ENCODE measurements around the gene AQP2.

Gene AQP2

GRCh38 chr12:49967042-49967776, 16.7 kb downstream of the AQP2 start:
- peak; percentile 92 for TF ChIP-seq CTCF (IDR thresholded peaks at IDR 0.05; ENCODE audit: control insufficient read depth, insufficient read depth, low read depth, low read length, missing control alignments)
- H3K4me3 ChIP-seq (ENCODE audit: control insufficient read depth, low read depth, low read length), result peak overlapping the region; percentile 32
- DNase-seq (ENCODE audit: low read depth), result peak; percentile 27

GRCh38 chr12:49967777-49968250, 17.3 kb downstream of the AQP2 start:
- no peak for TF ChIP-seq CTCF (IDR thresholded peaks at IDR 0.05; ENCODE audit: control insufficient read depth, insufficient read depth, low read depth, low read length, missing control alignments)
- no peak for DNase-seq (ENCODE audit: low read depth)
- H3K4me3 ChIP-seq (ENCODE audit: control insufficient read depth, low read depth, low read length), result peak overlapping the region; percentile 32

- DNase-seq (ENCODE audit: low read depth), result no peak
- no peak overlapping the region for H3K4me3 ChIP-seq (ENCODE audit: control insufficient read depth, low read depth, low read length)
- TF ChIP-seq CTCF (IDR thresholded peaks at IDR 0.05; ENCODE audit: control insufficient read depth, insufficient read depth, low read depth, low read length, missing control alignments), result no peak
Observed at GRCh38 chr12:49968471-49968870, 17.9 kb downstream of the AQP2 start.

- no peak for TF ChIP-seq CTCF (IDR thresholded peaks at IDR 0.05; ENCODE audit: control insufficient read depth, insufficient read depth, low read depth, low read length, missing control alignments)
- DNase-seq (ENCODE audit: low read depth), result no peak
- no peak overlapping the region for H3K4me3 ChIP-seq (ENCODE audit: control insufficient read depth, low read depth, low read length)
Observed at GRCh38 chr12:49969027-49969426, 18.5 kb downstream of the AQP2 start.

GRCh38 chr12:49969651-49970429, 19.3 kb downstream of the AQP2 start:
- no peak for TF ChIP-seq CTCF (IDR thresholded peaks at IDR 0.05; ENCODE audit: control insufficient read depth, insufficient read depth, low read depth, low read length, missing control alignments)
- no peak for DNase-seq (ENCODE audit: low read depth)

GRCh38 chr12:49970658-49971057, 20.1 kb downstream of the AQP2 start:
- H3K4me3 ChIP-seq (ENCODE audit: control insufficient read depth, low read depth, low read length), result no peak overlapping the region
- DNase-seq (ENCODE audit: low read depth), result no peak
- no peak for TF ChIP-seq CTCF (IDR thresholded peaks at IDR 0.05; ENCODE audit: control insufficient read depth, insufficient read depth, low read depth, low read length, missing control alignments)

More at GRCh38 chr12:49969651-49970429, 19.3 kb downstream of the AQP2 start:
- H3K4me3 ChIP-seq (ENCODE audit: control insufficient read depth, low read depth, low read length), result no peak overlapping the region
